ENCODE measurements around the gene NEK9. TPM values are rescaled to one million over a fixed set of nuclear protein-coding genes. Genes with fewer than 3 reads are reported as not detected.

Gene NEK9
- total RNA-seq, 1 donor from 2014 or later, result 78.1 TPM

- no peaks in the 10 kb centered on the region for H3K27me3 ChIP-seq
- H3K4me3 ChIP-seq, result no peak overlapping the region
- H3K27ac ChIP-seq, result no peak overlapping the region
- no peaks in the 10 kb centered on the region for H3K4me1 ChIP-seq
- intact Hi-C loops (cut with DNase I), result no loop called here
- TF ChIP-seq CTCF (IDR thresholded peaks at IDR 0.05), result no peak
- DNase-seq, result no peak
- H3K36me3 ChIP-seq, result peaks cover 98% of the 10 kb centered on the region
- H3K9me3 ChIP-seq, result no peaks in the 10 kb centered on the region
- no peak for ATAC-seq
Measured at GRCh38 chr14:75107186-75107585, 19.7 kb downstream of the NEK9 start.

- Histone ChIP-seq H3K4me3 (no peak overlapping the region), H3K27ac (no peak overlapping the region), H3K36me3 (peaks cover 97% of the 10 kb centered on the region), H3K27me3 (no peaks in the 10 kb centered on the region), H3K4me1 (no peaks in the 10 kb centered on the region), H3K9me3 (no peaks in the 10 kb centered on the region)
- no peak for TF ChIP-seq CTCF (IDR thresholded peaks at IDR 0.05)
- intact Hi-C loops (cut with DNase I), result no loop called here
- ATAC-seq (no peak), DNase-seq (no peak)
Measured at GRCh38 chr14:75101491-75101890, 25.4 kb downstream of the NEK9 start.

GRCh38 chr14:75098682-75099081 is 28.2 kb downstream of the NEK9 start:
- Histone ChIP-seq H3K4me3 (no peak overlapping the region), H3K27me3 (no peaks in the 10 kb centered on the region), H3K9me3 (no peaks in the 10 kb centered on the region), H3K27ac (no peak overlapping the region), H3K4me1 (no peaks in the 10 kb centered on the region), H3K36me3 (peaks cover 97% of the 10 kb centered on the region)
- TF ChIP-seq CTCF (IDR thresholded peaks at IDR 0.05), result no peak
- ATAC-seq, result no peak
- no peak for DNase-seq
- intact Hi-C loops (cut with DNase I), result no loop called here

GRCh38 chr14:75098212-75098611 is 28.6 kb downstream of the NEK9 start:
- Histone ChIP-seq H3K4me1 (no peaks in the 10 kb centered on the region), H3K36me3 (peaks cover 97% of the 10 kb centered on the region), H3K27ac (no peak overlapping the region), H3K9me3 (no peaks in the 10 kb centered on the region), H3K4me3 (no peak overlapping the region), H3K27me3 (no peaks in the 10 kb centered on the region)
- no peak for ATAC-seq
- TF ChIP-seq CTCF (IDR thresholded peaks at IDR 0.05), result no peak
- intact Hi-C loops (cut with DNase I), result no loop called here
- DNase-seq, result no peak

GRCh38 chr14:75096959-75097358 is 29.9 kb downstream of the NEK9 start:
- ATAC-seq (no peak), DNase-seq (no peak)
- Histone ChIP-seq H3K36me3 (peaks cover 99% of the 10 kb centered on the region), H3K4me3 (no peak overlapping the region), H3K9me3 (no peaks in the 10 kb centered on the region), H3K27me3 (no peaks in the 10 kb centered on the region), H3K4me1 (no peaks in the 10 kb centered on the region), H3K27ac (no peak overlapping the region)
- intact Hi-C loops (cut with DNase I), result no loop called here
- no peak for TF ChIP-seq CTCF (IDR thresholded peaks at IDR 0.05)

- intact Hi-C loops (cut with DNase I), result no loop called here
- Histone ChIP-seq H3K9me3 (no peaks in the 10 kb centered on the region), H3K4me3 (no peak overlapping the region), H3K36me3 (peaks cover 99% of the 10 kb centered on the region), H3K4me1 (no peaks in the 10 kb centered on the region), H3K27me3 (no peaks in the 10 kb centered on the region), H3K27ac (no peak overlapping the region)
- TF ChIP-seq CTCF (IDR thresholded peaks at IDR 0.05), result no peak
- ATAC-seq (no peak), DNase-seq (no peak)
Measured at GRCh38 chr14:75095690-75096089, 31.2 kb downstream of the NEK9 start.
